Panc1 (cell line): Measurements from ENCODE around the gene RPP25. TPM values are rescaled to one million over a fixed set of nuclear protein-coding genes. Genes with fewer than 3 reads are reported as not detected.

Experiments
- ATAC-seq: fragments of 200-7000 bp; cut with Tn5 transposase; 2 replicates; pipeline ENCODE4 v1.9.1; 2020; ENCODE audit warnings: mild to moderate bottlenecking, moderate library complexity
- BruUV-seq: library from RNA; stranded (reverse); fragments of 400-500 nt; replicated peaks from 2 replicates; lab custom pipeline; 2021; lab: Mats Ljungman, UMichigan
- CTCF ChIA-PET: fragments of 300-600 bp; sonication (Branson Sonifier 250); formaldehyde crosslinking; loops from one replicate; lab custom pipeline; 2022; ENCODE audit warnings: antibody characterized with exemption; lab: Charles Lee
- POLR2A ChIA-PET: fragments of 300-600 bp; sonication (Branson Sonifier 250); formaldehyde crosslinking; loops from one replicate; lab custom pipeline; 2022; ENCODE audit warnings: antibody characterized with exemption; lab: Charles Lee
- DNase-seq: peaks from one replicate; pipeline ENCODE4 v3.0.0-alpha.2; 2010; ENCODE audit warnings: low read depth, low spot score
- H3K27ac ChIP-seq: 2 replicates; pipeline ENCODE4 v1.5.1; 2011; ENCODE audit warnings: mild to moderate bottlenecking, low read length, inconsistent platforms
- H3K27me3 ChIP-seq: fragments of 200-500 bp; sonication (Bioruptor generic); 2 replicates; pipeline ENCODE4 v1.6.0; 2014; ENCODE audit warnings: low read length, inconsistent platforms; ENCODE audit not compliant: control insufficient read depth, insufficient read depth
- H3K36me3 ChIP-seq: fragments of 200-500 bp; sonication (Bioruptor generic); 2 replicates; pipeline ENCODE4 v1.5.1; 2014; ENCODE audit warnings: inconsistent platforms, mild to moderate bottlenecking, low read length, moderate library complexity; ENCODE audit not compliant: control insufficient read depth, insufficient read depth
- H3K4me1 ChIP-seq: 2 replicates; pipeline ENCODE4 v1.5.1; 2011; ENCODE audit warnings: inconsistent platforms, mild to moderate bottlenecking, low read length, moderate library complexity; ENCODE audit not compliant: control insufficient read depth, insufficient read depth
- H3K4me3 ChIP-seq, 2 experiments: 2 replicates each; pipeline ENCODE4 v1.5.1; 2011 to 2012; ENCODE audit warnings: low read depth in 2 of 2, low read length in 2 of 2, mild to moderate bottlenecking in 2 of 2, inconsistent platforms in 1 of 2, moderate library complexity in 1 of 2
- H3K9me3 ChIP-seq: fragments of 200-500 bp; sonication (Bioruptor generic); 2 replicates; pipeline ENCODE4 v1.5.1; 2014; ENCODE audit warnings: low read depth, mild to moderate bottlenecking, inconsistent platforms, low read length, moderate library complexity; ENCODE audit not compliant: control insufficient read depth, insufficient read depth
- POLR2AphosphoS5 ChIP-seq: IDR thresholded peaks from 2 replicates; pipeline ENCODE4 v1.6.1; 2012; ENCODE audit warnings: mild to moderate bottlenecking, low read depth, low read length, moderate library complexity
- SIN3A ChIP-seq: IDR thresholded peaks from 2 replicates; pipeline ENCODE4 v1.6.1; 2012; ENCODE audit warnings: low read depth, mild to moderate bottlenecking, low read length, moderate library complexity, borderline replicate concordance; ENCODE audit not compliant: insufficient read depth
- TCF7L2 ChIP-seq: IDR thresholded peaks from 2 replicates; pipeline ENCODE4 v1.6.1; 2011; ENCODE audit warnings: mild to moderate bottlenecking, low read depth, low read length, inconsistent platforms
- in situ Hi-C: cut with HindIII; loops from 2 replicates; pipeline ENCODE4 v1.10.0; 2016; ENCODE audit warnings: low sequenced_read_pairs, low pct_unique_long_range_greater_than_20kb
- intact Hi-C: fragments of 100-400 bp; cut with micrococcal nuclease; formaldehyde crosslinking; loops from one replicate; pipeline ENCODE4 v1.10.0; 2022; ENCODE audit not compliant: unreplicated experiment
- total RNA-seq: library from RNA; stranded (reverse); gene quantifications from one replicate; pipeline ENCODE4 v1.2.1, GENCODE V29; 2021; ENCODE audit not compliant: unreplicated experiment
- TF ChIP-seq, protein P1 (sequence below), 2 experiments: IDR thresholded peaks; 2 replicates each; pipeline ENCODE4 v1.6.1; 2011 to 2012; ENCODE audit warnings: low read depth in 2 of 2, control low read depth in 1 of 2, low read length in 1 of 2, mild to moderate bottlenecking in 1 of 2, moderate library complexity in 1 of 2; ENCODE audit not compliant: insufficient read depth in 1 of 2
- TF ChIP-seq, protein P2 (sequence below): fragments of 450-650 bp; IDR thresholded peaks from 2 replicates; pipeline ENCODE4 v1.5.1; 2017; ENCODE audit warnings: mild to moderate bottlenecking

RPP25 gene
- total RNA-seq, 1 experiment from 2014 or later = 40.1 TPM

DNA sequence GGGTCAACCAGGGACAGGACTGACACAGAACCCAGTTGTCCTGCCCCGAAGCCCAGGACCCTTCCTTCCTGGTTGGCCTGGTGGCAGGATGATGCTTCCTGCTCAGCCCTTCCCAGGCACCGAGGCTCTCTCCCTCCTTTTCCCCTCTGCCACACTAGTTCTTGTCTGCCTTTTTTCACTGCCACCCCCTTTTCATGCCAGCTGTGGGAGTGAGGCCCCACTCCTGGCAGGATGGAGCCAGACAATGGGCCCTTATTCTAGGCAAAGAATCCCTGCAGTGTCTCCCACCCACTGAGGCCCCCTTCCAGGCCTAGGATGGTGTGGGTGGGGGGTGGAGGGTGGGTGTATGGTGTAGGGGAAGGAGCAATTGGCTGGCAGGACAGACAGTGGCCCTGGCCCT lies 37.7 kb upstream of the RPP25 start:
- in situ Hi-C loops (no loop called here), intact Hi-C loops (no loop called here)
- Histone ChIP-seq H3K27ac (no peak overlapping the region), H3K4me3 (no peak overlapping the region), H3K36me3 (no peaks in the 10 kb centered on the region), H3K9me3 (no peaks in the 10 kb centered on the region), H3K4me1 (peaks cover 3% of the 10 kb centered on the region; the same call in 1 of the 2 replicates), H3K27me3 (peaks cover 5% of the 10 kb centered on the region; the same call in 1 of the 2 replicates)
- ChIA-PET POLR2A (no interaction called here), CTCF (interaction anchor here (0.7 kb wide), 1 partner anchor 163 kb away, joined by 3 read pairs; no protein-coding TSS in a partner anchor)
- no peak for ATAC-seq
- DNase-seq = no peak
- no peak for TF ChIP-seq SIN3A
- TF ChIP-seq, protein P1, sequence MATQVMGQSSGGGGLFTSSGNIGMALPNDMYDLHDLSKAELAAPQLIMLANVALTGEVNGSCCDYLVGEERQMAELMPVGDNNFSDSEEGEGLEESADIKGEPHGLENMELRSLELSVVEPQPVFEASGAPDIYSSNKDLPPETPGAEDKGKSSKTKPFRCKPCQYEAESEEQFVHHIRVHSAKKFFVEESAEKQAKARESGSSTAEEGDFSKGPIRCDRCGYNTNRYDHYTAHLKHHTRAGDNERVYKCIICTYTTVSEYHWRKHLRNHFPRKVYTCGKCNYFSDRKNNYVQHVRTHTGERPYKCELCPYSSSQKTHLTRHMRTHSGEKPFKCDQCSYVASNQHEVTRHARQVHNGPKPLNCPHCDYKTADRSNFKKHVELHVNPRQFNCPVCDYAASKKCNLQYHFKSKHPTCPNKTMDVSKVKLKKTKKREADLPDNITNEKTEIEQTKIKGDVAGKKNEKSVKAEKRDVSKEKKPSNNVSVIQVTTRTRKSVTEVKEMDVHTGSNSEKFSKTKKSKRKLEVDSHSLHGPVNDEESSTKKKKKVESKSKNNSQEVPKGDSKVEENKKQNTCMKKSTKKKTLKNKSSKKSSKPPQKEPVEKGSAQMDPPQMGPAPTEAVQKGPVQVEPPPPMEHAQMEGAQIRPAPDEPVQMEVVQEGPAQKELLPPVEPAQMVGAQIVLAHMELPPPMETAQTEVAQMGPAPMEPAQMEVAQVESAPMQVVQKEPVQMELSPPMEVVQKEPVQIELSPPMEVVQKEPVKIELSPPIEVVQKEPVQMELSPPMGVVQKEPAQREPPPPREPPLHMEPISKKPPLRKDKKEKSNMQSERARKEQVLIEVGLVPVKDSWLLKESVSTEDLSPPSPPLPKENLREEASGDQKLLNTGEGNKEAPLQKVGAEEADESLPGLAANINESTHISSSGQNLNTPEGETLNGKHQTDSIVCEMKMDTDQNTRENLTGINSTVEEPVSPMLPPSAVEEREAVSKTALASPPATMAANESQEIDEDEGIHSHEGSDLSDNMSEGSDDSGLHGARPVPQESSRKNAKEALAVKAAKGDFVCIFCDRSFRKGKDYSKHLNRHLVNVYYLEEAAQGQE (IDR thresholded peaks at IDR 0.05; ENCODE audit: insufficient read depth in 1 of 2, low read depth in 2 of 2, low read length in 1 of 2) = no peak
- TF ChIP-seq TCF7L2 = no peak
- TF ChIP-seq, protein P2, sequence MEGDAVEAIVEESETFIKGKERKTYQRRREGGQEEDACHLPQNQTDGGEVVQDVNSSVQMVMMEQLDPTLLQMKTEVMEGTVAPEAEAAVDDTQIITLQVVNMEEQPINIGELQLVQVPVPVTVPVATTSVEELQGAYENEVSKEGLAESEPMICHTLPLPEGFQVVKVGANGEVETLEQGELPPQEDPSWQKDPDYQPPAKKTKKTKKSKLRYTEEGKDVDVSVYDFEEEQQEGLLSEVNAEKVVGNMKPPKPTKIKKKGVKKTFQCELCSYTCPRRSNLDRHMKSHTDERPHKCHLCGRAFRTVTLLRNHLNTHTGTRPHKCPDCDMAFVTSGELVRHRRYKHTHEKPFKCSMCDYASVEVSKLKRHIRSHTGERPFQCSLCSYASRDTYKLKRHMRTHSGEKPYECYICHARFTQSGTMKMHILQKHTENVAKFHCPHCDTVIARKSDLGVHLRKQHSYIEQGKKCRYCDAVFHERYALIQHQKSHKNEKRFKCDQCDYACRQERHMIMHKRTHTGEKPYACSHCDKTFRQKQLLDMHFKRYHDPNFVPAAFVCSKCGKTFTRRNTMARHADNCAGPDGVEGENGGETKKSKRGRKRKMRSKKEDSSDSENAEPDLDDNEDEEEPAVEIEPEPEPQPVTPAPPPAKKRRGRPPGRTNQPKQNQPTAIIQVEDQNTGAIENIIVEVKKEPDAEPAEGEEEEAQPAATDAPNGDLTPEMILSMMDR = no peak
- TF ChIP-seq POLR2AphosphoS5 = no peak
- no TSS peak for BruUV-seq

DNA sequence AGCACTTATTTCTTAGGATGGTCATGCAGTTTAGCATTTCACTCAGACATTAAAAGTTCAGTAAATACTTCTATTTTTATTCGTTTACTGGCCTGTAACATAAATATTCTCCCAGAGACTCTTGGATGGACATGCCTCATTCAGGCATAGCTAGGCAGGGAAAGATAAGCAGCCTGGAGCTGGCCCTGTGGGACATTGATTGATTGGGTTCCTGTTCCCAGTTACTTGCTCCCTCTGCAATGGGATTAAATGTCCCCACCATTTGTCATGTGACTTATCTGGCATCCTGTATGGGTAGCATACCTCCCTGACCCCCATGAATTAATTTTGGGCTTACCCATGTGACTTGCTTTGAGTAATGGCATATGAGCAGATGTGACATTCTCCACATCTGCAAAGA lies 36.0 kb upstream of the RPP25 start:
- Histone ChIP-seq H3K4me3 (no peak overlapping the region), H3K4me1 (peaks cover 3% of the 10 kb centered on the region; the same call in 1 of the 2 replicates), H3K27ac (no peak overlapping the region), H3K9me3 (no peaks in the 10 kb centered on the region), H3K27me3 (peaks cover 5% of the 10 kb centered on the region; the same call in 1 of the 2 replicates), H3K36me3 (no peaks in the 10 kb centered on the region)
- ChIA-PET CTCF (no interaction called here), POLR2A (no interaction called here)
- in situ Hi-C loops = no loop called here
- intact Hi-C loops = no loop called here
- DNase-seq (no peak), ATAC-seq (no peak)
- no TSS peak for BruUV-seq
- TF ChIP-seq TCF7L2 (no peak), SIN3A (no peak), POLR2AphosphoS5 (no peak)
- TF ChIP-seq, protein P1 (IDR thresholded peaks at IDR 0.05; ENCODE audit: insufficient read depth in 1 of 2, low read depth in 2 of 2, low read length in 1 of 2) = no peak
- TF ChIP-seq, protein P2 = no peak
